ENCODE measurements around the gene ANKS1B. TPM values are rescaled to one million over a fixed set of nuclear protein-coding genes. Genes with fewer than 3 reads are reported as not detected.

Gene ANKS1B
- total RNA-seq, 1 experiment from 2014 or later: 9.7 TPM

- ATAC-seq (no peak), DNase-seq (ENCODE audit: low read depth, low spot score) (no peak)
- ChIA-PET CTCF (no interaction called here), POLR2A (no interaction called here)
- H3K9me3 ChIP-seq (ENCODE audit: control insufficient read depth, insufficient read depth, low read depth, low read length): peaks cover 8% of the 10 kb centered on the region
- in situ Hi-C loops (cut with HindIII; ENCODE audit: low pct_unique_long_range_greater_than_20kb, low sequenced_read_pairs) (no loop called here), intact Hi-C loops (cut with micrococcal nuclease; ENCODE audit: unreplicated experiment) (no loop called here)
- no peaks in the 10 kb centered on the region for H3K4me1 ChIP-seq (ENCODE audit: control insufficient read depth, insufficient read depth, low read length)
- H3K4me3 ChIP-seq (ENCODE audit: low read depth in 2 of 2, low read length in 2 of 2): no peak overlapping the region
- no peaks in the 10 kb centered on the region for H3K27me3 ChIP-seq (ENCODE audit: control insufficient read depth, insufficient read depth, low read length)
- no TSS peak for BruUV-seq (replicated peaks)
- no peak overlapping the region for H3K27ac ChIP-seq (ENCODE audit: low read length)
- TF ChIP-seq POLR2AphosphoS5 (IDR thresholded peaks at IDR 0.05; ENCODE audit: low read depth, low read length) (no peak), REST (IDR thresholded peaks at IDR 0.05; ENCODE audit: insufficient read depth in 1 of 2, low read depth in 2 of 2, low read length in 1 of 2) (no peak), TCF7L2 (IDR thresholded peaks at IDR 0.05; ENCODE audit: low read depth, low read length) (no peak), SIN3A (IDR thresholded peaks at IDR 0.05; ENCODE audit: borderline replicate concordance, insufficient read depth, low read depth, low read length) (no peak)
- TF ChIP-seq, protein P1, sequence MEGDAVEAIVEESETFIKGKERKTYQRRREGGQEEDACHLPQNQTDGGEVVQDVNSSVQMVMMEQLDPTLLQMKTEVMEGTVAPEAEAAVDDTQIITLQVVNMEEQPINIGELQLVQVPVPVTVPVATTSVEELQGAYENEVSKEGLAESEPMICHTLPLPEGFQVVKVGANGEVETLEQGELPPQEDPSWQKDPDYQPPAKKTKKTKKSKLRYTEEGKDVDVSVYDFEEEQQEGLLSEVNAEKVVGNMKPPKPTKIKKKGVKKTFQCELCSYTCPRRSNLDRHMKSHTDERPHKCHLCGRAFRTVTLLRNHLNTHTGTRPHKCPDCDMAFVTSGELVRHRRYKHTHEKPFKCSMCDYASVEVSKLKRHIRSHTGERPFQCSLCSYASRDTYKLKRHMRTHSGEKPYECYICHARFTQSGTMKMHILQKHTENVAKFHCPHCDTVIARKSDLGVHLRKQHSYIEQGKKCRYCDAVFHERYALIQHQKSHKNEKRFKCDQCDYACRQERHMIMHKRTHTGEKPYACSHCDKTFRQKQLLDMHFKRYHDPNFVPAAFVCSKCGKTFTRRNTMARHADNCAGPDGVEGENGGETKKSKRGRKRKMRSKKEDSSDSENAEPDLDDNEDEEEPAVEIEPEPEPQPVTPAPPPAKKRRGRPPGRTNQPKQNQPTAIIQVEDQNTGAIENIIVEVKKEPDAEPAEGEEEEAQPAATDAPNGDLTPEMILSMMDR (IDR thresholded peaks at IDR 0.05): no peak
- no peaks in the 10 kb centered on the region for H3K36me3 ChIP-seq (ENCODE audit: control insufficient read depth, insufficient read depth, low read length)
Measured at GRCh38 chr12:99670635-99671034, 314.1 kb downstream of the ANKS1B start.

- POLR2A ChIA-PET: interaction anchor here (0.6 kb wide), 1 partner anchor 8 kb away, joined by 3 read pairs; no protein-coding TSS in a partner anchor
- intact Hi-C loops (cut with micrococcal nuclease; ENCODE audit: unreplicated experiment): loop anchor here (1.0 to 2.0 kb wide), 2 partner anchors 272 to 616 kb away; no protein-coding TSS in a partner anchor
- no peak for ATAC-seq
- in situ Hi-C loops (cut with HindIII; ENCODE audit: low pct_unique_long_range_greater_than_20kb, low sequenced_read_pairs): no loop called here
- Histone ChIP-seq H3K27me3 (ENCODE audit: control insufficient read depth, insufficient read depth, low read length) (no peaks in the 10 kb centered on the region), H3K4me3 (ENCODE audit: low read depth in 2 of 2, low read length in 2 of 2) (no peak overlapping the region), H3K4me1 (ENCODE audit: control insufficient read depth, insufficient read depth, low read length) (no peaks in the 10 kb centered on the region), H3K9me3 (ENCODE audit: control insufficient read depth, insufficient read depth, low read depth, low read length) (no peaks in the 10 kb centered on the region), H3K36me3 (ENCODE audit: control insufficient read depth, insufficient read depth, low read length) (no peaks in the 10 kb centered on the region), H3K27ac (ENCODE audit: low read length) (no peak overlapping the region)
- CTCF ChIA-PET: interaction anchor here (0.6 to 1.4 kb wide), 4 partner anchors 272 to 616 kb away, joined by 3 to 5 read pairs (median 4); no protein-coding TSS in a partner anchor
- no peak for DNase-seq (ENCODE audit: low read depth, low spot score)
- no TSS peak for BruUV-seq (replicated peaks)
- TF ChIP-seq, protein P1 (IDR thresholded peaks at IDR 0.05): peak; percentile 24; the same call in 1 of the 2 replicates
- TF ChIP-seq SIN3A (IDR thresholded peaks at IDR 0.05; ENCODE audit: borderline replicate concordance, insufficient read depth, low read depth, low read length): no peak
Measured at GRCh38 chr12:99658671-99659349, 325.9 kb downstream of the ANKS1B start.
